ELR (cell line): ENCODE measurements around the gene FAM83G.

Source experiments
- DNase-seq: peaks from one replicate; pipeline ENCODE4 v3.0.0-alpha.2; 2015; ENCODE audit warnings: low read depth

Gene FAM83G

GRCh38 chr17:19005789-19006430 is 1.3 kb upstream of the FAM83G start:
- DNase-seq: no peak

GRCh38 chr17:19005137-19005773 is 691 bp upstream of the FAM83G start:
- DNase-seq: no peak

- peak; percentile 78 for DNase-seq
Observed at GRCh38 chr17:19003543-19004420, 782 bp downstream of the FAM83G start.

GRCh38 chr17:19002805-19003542 is 1.6 kb downstream of the FAM83G start:
- DNase-seq: peak; percentile 85

GRCh38 chr17:19001907-19002590 is 2.5 kb downstream of the FAM83G start:
- DNase-seq: no peak

- DNase-seq: peak; percentile 80
Observed at GRCh38 chr17:19000531-19001325, 3.8 kb downstream of the FAM83G start.

GRCh38 chr17:18999911-19000310 is 4.7 kb downstream of the FAM83G start:
- DNase-seq: no peak

- no peak for DNase-seq
Observed at GRCh38 chr17:18999394-18999793, 5.2 kb downstream of the FAM83G start.

- DNase-seq: no peak
Observed at GRCh38 chr17:18997650-18998196, 6.8 kb downstream of the FAM83G start.

GRCh38 chr17:18996458-18996857 is 8.1 kb downstream of the FAM83G start:
- DNase-seq: no peak

GRCh38 chr17:18995220-18995619 is 9.3 kb downstream of the FAM83G start:
- no peak for DNase-seq

- no peak for DNase-seq
Observed at GRCh38 chr17:18994631-18995030, 9.9 kb downstream of the FAM83G start.

GRCh38 chr17:18993905-18994526 is 10.5 kb downstream of the FAM83G start:
- no peak for DNase-seq

- DNase-seq: no peak
Observed at GRCh38 chr17:18992454-18993130, 12.0 kb downstream of the FAM83G start.

- no peak for DNase-seq
Observed at GRCh38 chr17:18991531-18992315, 12.8 kb downstream of the FAM83G start.

GRCh38 chr17:18990331-18990730 is 14.2 kb downstream of the FAM83G start:
- DNase-seq: no peak

- DNase-seq: no peak
Observed at GRCh38 chr17:18988546-18989173, 15.9 kb downstream of the FAM83G start.

- DNase-seq: no peak
Observed at GRCh38 chr17:18987862-18988545, 16.6 kb downstream of the FAM83G start.
